Neutrophil (primary cell): ENCODE data around the gene EFHD2.

Source experiments
- H3K27ac ChIP-seq: fragments of 200-600 bp; sonication (generic); 2 replicates; pipeline ENCODE4 v1.5.1; 2016; ENCODE audit warnings: mild to moderate bottlenecking, moderate library complexity
- H3K27me3 ChIP-seq: fragments of 200-600 bp; sonication (generic); 2 replicates; pipeline ENCODE4 v1.6.0; 2016; ENCODE audit warnings: mild to moderate bottlenecking
- H3K36me3 ChIP-seq: fragments of 200-600 bp; sonication (generic); 2 replicates; pipeline ENCODE4 v1.5.1; 2017
- H3K4me1 ChIP-seq, 2 experiments: fragments of 200-600 bp in 1 of 2; sonication (generic) in 1 of 2; 1 replicate in 1 of 2; 2 replicates in 1 of 2; pipeline versions ENCODE4 v1.5.1 to v1.6.1; 2013 to 2016; ENCODE audit warnings: low read depth in 1 of 2, low read length in 1 of 2, mild to moderate bottlenecking in 1 of 2, moderate library complexity in 1 of 2; ENCODE audit not compliant: control insufficient read depth in 1 of 2, insufficient read depth in 1 of 2
- H3K4me3 ChIP-seq, 2 experiments: fragments of 200-600 bp in 1 of 2; sonication (generic) in 1 of 2; 1 replicate in 1 of 2; 2 replicates in 1 of 2; pipeline ENCODE4 v1.5.1; 2013 to 2016; ENCODE audit warnings: low read depth in 1 of 2, low read length in 1 of 2, mild to moderate bottlenecking in 1 of 2, moderate library complexity in 1 of 2
- H3K9me3 ChIP-seq: fragments of 200-600 bp; sonication (generic); 2 replicates; pipeline ENCODE4 v1.5.1; 2016
- CTCF ChIP-seq: fragments of 200-600 bp; sonication (generic); IDR thresholded peaks from 2 replicates; pipeline ENCODE4 v1.5.1; 2016; ENCODE audit warnings: antibody characterized with exemption

Gene EFHD2

GRCh38 chr1:15407580-15407979, 2.1 kb upstream of the EFHD2 start:
- H3K9me3 ChIP-seq, result no peaks in the 10 kb centered on the region
- peaks cover 4% of the 10 kb centered on the region for H3K27me3 ChIP-seq
- H3K27ac ChIP-seq, result no peak overlapping the region
- H3K36me3 ChIP-seq, result peaks cover 8% of the 10 kb centered on the region
- H3K4me1 ChIP-seq, result peaks cover 16 to 19% of the 10 kb centered on the region in 2 experiments
- TF ChIP-seq CTCF, result no peak
- H3K4me3 ChIP-seq, result no peak overlapping the region

DNA sequence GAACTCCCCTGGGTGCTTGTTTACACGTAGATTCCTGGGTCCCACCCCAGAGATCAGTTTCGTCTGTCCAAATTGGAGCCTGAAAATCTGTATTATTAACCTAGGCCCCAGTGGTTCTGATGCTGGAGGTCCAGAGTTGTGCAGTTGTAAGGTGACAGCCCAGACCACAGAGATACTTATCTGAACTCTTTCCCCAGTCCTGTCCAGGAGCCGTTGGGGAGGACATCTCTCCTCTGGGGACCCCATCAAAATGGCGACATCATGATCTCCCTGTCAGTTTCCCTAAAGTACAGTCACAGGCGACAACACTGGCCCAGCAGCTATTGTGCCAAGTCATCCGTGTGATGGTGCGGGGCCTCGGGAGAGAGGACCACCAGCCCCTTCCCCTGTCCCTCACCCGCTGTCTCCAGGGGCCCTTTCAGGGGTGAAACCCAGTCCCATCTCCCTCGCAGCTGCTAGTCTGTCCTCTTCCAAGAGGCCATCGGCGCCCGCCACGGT, 749 bp upstream of the EFHD2 start:
- Histone ChIP-seq H3K4me3 (peak overlapping the region; percentile 83 to 95), H3K27ac (peak overlapping the region; percentile 100)

GRCh38 chr1:15410223-15410883, 665 bp downstream of the EFHD2 start:
- peak overlapping the region; percentile 100 for H3K27ac ChIP-seq
- H3K27me3 ChIP-seq, result peaks cover 4% of the 10 kb centered on the region
- H3K36me3 ChIP-seq, result peaks cover 35% of the 10 kb centered on the region
- H3K9me3 ChIP-seq, result no peaks in the 10 kb centered on the region
- H3K4me3 ChIP-seq, result peak overlapping the region; percentile 83 to 95
- H3K4me1 ChIP-seq, result peaks cover 43 to 47% of the 10 kb centered on the region in 2 experiments
- TF ChIP-seq CTCF, result no peak

More for the DNA sequence above, 749 bp upstream of the EFHD2 start:
- Histone ChIP-seq H3K4me1 (peaks cover 29 to 33% of the 10 kb centered on the region in 2 experiments), H3K27me3 (peaks cover 4% of the 10 kb centered on the region), H3K9me3 (no peaks in the 10 kb centered on the region), H3K36me3 (peaks cover 22% of the 10 kb centered on the region)
- TF ChIP-seq CTCF, result no peak

GRCh38 chr1:15410884-15411245, 1.2 kb downstream of the EFHD2 start:
- Histone ChIP-seq H3K4me3 (peak overlapping the region; percentile 83 to 95), H3K27me3 (peaks cover 4% of the 10 kb centered on the region), H3K4me1 (peaks cover 48 to 52% of the 10 kb centered on the region in 2 experiments), H3K36me3 (peaks cover 40% of the 10 kb centered on the region), H3K9me3 (no peaks in the 10 kb centered on the region), H3K27ac (peak overlapping the region; percentile 100)
- no peak for TF ChIP-seq CTCF

GRCh38 chr1:15411593-15412137, 2.0 kb downstream of the EFHD2 start:
- Histone ChIP-seq H3K27ac (peak overlapping the region; percentile 100), H3K27me3 (peaks cover 4% of the 10 kb centered on the region), H3K4me3 (peak overlapping the region; percentile 83 to 95), H3K9me3 (no peaks in the 10 kb centered on the region), H3K4me1 (peaks cover 56 to 60% of the 10 kb centered on the region in 2 experiments), H3K36me3 (peaks cover 46% of the 10 kb centered on the region)
- peak; percentile 25 for TF ChIP-seq CTCF
